Activated B cell treated with CpG ODN at 0.5 μM for 24 hours (primary cell): ENCODE data around the gene RAPGEF4. TPM values are rescaled to one million over a fixed set of nuclear protein-coding genes. Genes with fewer than 3 reads are reported as not detected.

Source experiments
- ATAC-seq: fragments of 200-7000 bp; cut with Tn5 transposase; one replicate; pipeline ENCODE4 v1.10.0; 2021; ENCODE audit warnings: low read depth, mild to moderate bottlenecking, moderate library complexity
- CTCF ChIA-PET: fragments of 350-600 bp; sonication (Branson Sonifier 250); formaldehyde crosslinking; loops from one replicate; lab custom pipeline; 2021; ENCODE audit warnings: antibody characterized with exemption; lab: Charles Lee
- POLR2A ChIA-PET: fragments of 350-600 bp; sonication (Branson Sonifier 250); formaldehyde crosslinking; loops from one replicate; lab custom pipeline; 2021; ENCODE audit warnings: antibody characterized with exemption; lab: Charles Lee
- DNase-seq: peaks from one replicate; pipeline ENCODE4 v3.0.0; 2022
- H3K27ac Mint-ChIP-seq: one replicate; pipeline ENCODE4 v1.8.0; 2020; ENCODE audit warnings: mixed read lengths
- H3K27me3 Mint-ChIP-seq: one replicate; pipeline ENCODE4 v1.8.0; 2021; ENCODE audit warnings: mixed read lengths
- H3K36me3 Mint-ChIP-seq: one replicate; pipeline ENCODE4 v1.8.0; 2021; ENCODE audit warnings: low read depth, mixed read lengths
- H3K4me1 Mint-ChIP-seq: one replicate; pipeline ENCODE4 v1.8.0; 2021; ENCODE audit warnings: mixed read lengths
- H3K4me3 Mint-ChIP-seq: one replicate; pipeline ENCODE4 v1.8.0; 2020; ENCODE audit warnings: mild to moderate bottlenecking, mixed read lengths
- H3K9me3 Mint-ChIP-seq: one replicate; pipeline ENCODE4 v1.8.0; 2020; ENCODE audit warnings: mixed read lengths
- CTCF ChIP-seq: fragments of 200-600 bp; IDR thresholded peaks from one replicate; pipeline ENCODE4 v1.8.0; 2022; ENCODE audit warnings: antibody characterized with exemption, mild to moderate bottlenecking
- intact Hi-C: fragments of 100-400 bp; cut with micrococcal nuclease; formaldehyde crosslinking; loops from one replicate; pipeline ENCODE4 v1.15.1; 2024
- total RNA-seq: library from RNA; stranded (reverse); gene quantifications from 2 replicates; pipeline ENCODE4 v1.2.3, GENCODE V29; 2022

Gene RAPGEF4
- total RNA-seq, 1 donor from 2014 or later: not detected

- Mint-ChIP-seq H3K36me3 (no peaks in the 10 kb centered on the region), H3K27ac (no peak overlapping the region), H3K4me1 (no peaks in the 10 kb centered on the region), H3K4me3 (no peak overlapping the region), H3K27me3 (peaks cover 6% of the 10 kb centered on the region), H3K9me3 (no peaks in the 10 kb centered on the region)
- ATAC-seq (no peak), DNase-seq (no peak)
- no peak for TF ChIP-seq CTCF
- intact Hi-C loops: no loop called here
- POLR2A ChIA-PET: no interaction called here
- CTCF ChIA-PET: no interaction called here
Observed at GRCh38 chr2:172965433-172966212, 230.0 kb downstream of the RAPGEF4 start.

- ChIA-PET CTCF (interaction anchor here (1.0 kb wide), 1 partner anchor 60 kb away, joined by 3 read pairs; no protein-coding TSS in a partner anchor), POLR2A (no interaction called here)
- intact Hi-C loops: no loop called here
- ATAC-seq (no peak), DNase-seq (no peak)
- Mint-ChIP-seq H3K4me1 (no peaks in the 10 kb centered on the region), H3K27me3 (peaks cover 7% of the 10 kb centered on the region), H3K4me3 (no peak overlapping the region), H3K9me3 (no peaks in the 10 kb centered on the region), H3K36me3 (no peaks in the 10 kb centered on the region), H3K27ac (no peak overlapping the region)
- TF ChIP-seq CTCF: no peak
Observed at GRCh38 chr2:172967036-172967982, 231.7 kb downstream of the RAPGEF4 start.

- no peak for ATAC-seq
- H3K4me1 Mint-ChIP-seq: no peaks in the 10 kb centered on the region
- no peaks in the 10 kb centered on the region for H3K9me3 Mint-ChIP-seq
- TF ChIP-seq CTCF: no peak
- no peak overlapping the region for H3K4me3 Mint-ChIP-seq
- no peak overlapping the region for H3K27ac Mint-ChIP-seq
- intact Hi-C loops: no loop called here
- H3K27me3 Mint-ChIP-seq: peaks cover 8% of the 10 kb centered on the region
- DNase-seq: no peak
- H3K36me3 Mint-ChIP-seq: no peaks in the 10 kb centered on the region
- POLR2A ChIA-PET: no interaction called here
- CTCF ChIA-PET: interaction anchor here (1.0 kb wide), 1 partner anchor 60 kb away, joined by 3 read pairs; no protein-coding TSS in a partner anchor
Observed at GRCh38 chr2:172968061-172968469, 232.4 kb downstream of the RAPGEF4 start.

GRCh38 chr2:172969166-172969565 lies 233.5 kb downstream of the RAPGEF4 start:
- H3K27ac Mint-ChIP-seq: no peak overlapping the region
- peaks cover 11% of the 10 kb centered on the region for H3K27me3 Mint-ChIP-seq

More at GRCh38 chr2:172969166-172969565, 233.5 kb downstream of the RAPGEF4 start:
- TF ChIP-seq CTCF: no peak
- no peaks in the 10 kb centered on the region for H3K36me3 Mint-ChIP-seq
- no peak for ATAC-seq
- no peaks in the 10 kb centered on the region for H3K9me3 Mint-ChIP-seq
- ChIA-PET POLR2A (no interaction called here), CTCF (no interaction called here)
- H3K4me1 Mint-ChIP-seq: no peaks in the 10 kb centered on the region
- H3K4me3 Mint-ChIP-seq: no peak overlapping the region
- DNase-seq: no peak
- intact Hi-C loops: no loop called here
